Testis (tissue), 2 donors: ENCODE measurements around the gene DVL1.

Source experiments
- CTCF ChIP-seq, 3 experiments: fragments of 450-650 bp in 2 of 3; fragments of 200-600 bp in 1 of 3; sonication (generic) in 1 of 3; IDR thresholded peaks; one replicate each; pipeline ENCODE4 v1.5.1; 2016 to 2019; ENCODE audit warnings: antibody characterized with exemption in 3 of 3, mild to moderate bottlenecking in 2 of 3, moderate library complexity in 1 of 3
- POLR2A ChIP-seq: fragments of 450-650 bp; IDR thresholded peaks from one replicate; pipeline ENCODE4 v1.6.1; 2017; ENCODE audit warnings: antibody characterized with exemption, mild to moderate bottlenecking, moderate library complexity

GRCh38 chr1:1320666-1321448, 28.4 kb downstream of the DVL1 start:
- TF ChIP-seq CTCF (IDR thresholded peaks at IDR 0.05): no peak
- no peak for TF ChIP-seq POLR2A
